ENCODE data around the gene LTF. TPM values are rescaled to one million over a fixed set of nuclear protein-coding genes. Genes with fewer than 3 reads are reported as not detected.
A peak's percentile ranks its signal among the peaks of the same experiment; 100 is the strongest.
"Not testable (repeated sequence)": the region's sequence is repeated elsewhere in the genome, so short reads cannot be mapped to it uniquely, and the experiment has no call there.

LTF gene
- total and polyA plus RNA-seq, 4 donors, result 0.36 to 14.7 (median 1.4) TPM

DNA sequence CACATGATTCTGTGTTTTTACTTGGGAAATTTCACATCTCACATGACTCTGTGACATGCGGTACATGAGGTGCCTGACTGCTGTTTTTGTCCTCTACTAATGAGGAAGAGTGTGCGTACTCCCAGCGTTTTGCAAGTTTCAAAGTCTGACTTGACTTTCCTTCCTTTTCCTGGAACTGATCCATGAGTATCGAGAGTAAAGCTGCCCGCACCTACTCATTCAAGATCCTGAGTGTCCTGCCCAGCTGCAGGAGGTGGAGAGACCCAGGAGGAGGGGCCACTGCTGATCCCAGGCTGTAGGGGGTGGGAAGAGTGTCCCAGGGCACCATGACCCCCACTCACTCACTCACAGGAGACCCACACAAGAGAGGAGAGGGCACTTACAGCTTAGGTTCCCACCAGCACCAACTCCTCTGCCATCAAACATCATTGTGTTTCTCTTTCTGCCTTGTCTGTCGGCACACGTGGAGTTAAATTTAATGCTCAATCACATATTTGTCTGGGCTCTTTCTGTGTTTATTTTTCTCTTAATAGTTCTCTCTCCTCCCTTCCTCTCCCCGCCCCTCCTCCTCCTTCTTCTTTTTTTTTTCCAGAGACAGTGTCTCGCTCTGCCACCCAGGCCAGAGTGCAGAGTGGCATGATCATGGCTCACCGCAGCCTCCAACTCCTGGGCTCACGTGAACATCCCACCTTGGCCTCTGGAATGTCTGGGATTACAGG lies 59.2 kb downstream of the LTF start:
- Histone ChIP-seq H3K4me3 (ENCODE audit: low read depth in 1 of 3, low read length in 3 of 3) (no peak overlapping the region), H3K4me1 (ENCODE audit: control insufficient read depth in 4 of 4, insufficient read depth in 4 of 4, low read length in 3 of 4) (peaks cover 0 to 9% (median 4%) of the 10 kb centered on the region in 4 donors), H3K9me3 (ENCODE audit: control insufficient read depth in 4 of 4, low read length in 3 of 4) (no peaks in the 10 kb centered on the region), H3K36me3 (ENCODE audit: control insufficient read depth in 4 of 4, insufficient read depth in 3 of 4, low read depth in 1 of 4, low read length in 3 of 4) (no peaks in the 10 kb centered on the region), H3K9ac (ENCODE audit: low read depth in 1 of 2, low read length in 2 of 2) (no peak overlapping the region), H3K27ac (ENCODE audit: low read depth in 1 of 2, low read length in 2 of 2) (peak overlapping the region; percentile 41 to 72), H3K27me3 (ENCODE audit: control insufficient read depth in 4 of 4, insufficient read depth in 4 of 4, low read length in 3 of 4) (no peaks in the 10 kb centered on the region)
- WGBS, result 21% methylated on average over 11 of the region's 11 CpGs
- TF ChIP-seq TAF1 (conservative IDR thresholded peaks at IDR 0.05), result no peak
- TF ChIP-seq, protein P1, sequence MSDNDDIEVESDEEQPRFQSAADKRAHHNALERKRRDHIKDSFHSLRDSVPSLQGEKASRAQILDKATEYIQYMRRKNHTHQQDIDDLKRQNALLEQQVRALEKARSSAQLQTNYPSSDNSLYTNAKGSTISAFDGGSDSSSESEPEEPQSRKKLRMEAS (IDR thresholded peaks at IDR 0.05), result peak; percentile 40
- TF ChIP-seq EGR1 (IDR thresholded peaks at IDR 0.05; ENCODE audit: low read depth in 2 of 2), result no peak
- no peak for TF ChIP-seq NR2F2 (IDR thresholded peaks at IDR 0.05)
- peak; percentile 40 to 53 for TF ChIP-seq HNF4A (conservative IDR thresholded peaks at IDR 0.05)
- TF ChIP-seq, protein P2, sequence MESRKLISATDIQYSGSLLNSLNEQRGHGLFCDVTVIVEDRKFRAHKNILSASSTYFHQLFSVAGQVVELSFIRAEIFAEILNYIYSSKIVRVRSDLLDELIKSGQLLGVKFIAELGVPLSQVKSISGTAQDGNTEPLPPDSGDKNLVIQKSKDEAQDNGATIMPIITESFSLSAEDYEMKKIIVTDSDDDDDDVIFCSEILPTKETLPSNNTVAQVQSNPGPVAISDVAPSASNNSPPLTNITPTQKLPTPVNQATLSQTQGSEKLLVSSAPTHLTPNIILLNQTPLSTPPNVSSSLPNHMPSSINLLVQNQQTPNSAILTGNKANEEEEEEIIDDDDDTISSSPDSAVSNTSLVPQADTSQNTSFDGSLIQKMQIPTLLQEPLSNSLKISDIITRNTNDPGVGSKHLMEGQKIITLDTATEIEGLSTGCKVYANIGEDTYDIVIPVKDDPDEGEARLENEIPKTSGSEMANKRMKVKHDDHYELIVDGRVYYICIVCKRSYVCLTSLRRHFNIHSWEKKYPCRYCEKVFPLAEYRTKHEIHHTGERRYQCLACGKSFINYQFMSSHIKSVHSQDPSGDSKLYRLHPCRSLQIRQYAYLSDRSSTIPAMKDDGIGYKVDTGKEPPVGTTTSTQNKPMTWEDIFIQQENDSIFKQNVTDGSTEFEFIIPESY (IDR thresholded peaks at IDR 0.05), result no peak
- TF ChIP-seq SP1 (IDR thresholded peaks at IDR 0.05), result peak; percentile 12
- TF ChIP-seq RXRA (IDR thresholded peaks at IDR 0.05), result no peak
- no peak for TF ChIP-seq FOXA1 (IDR thresholded peaks at IDR 0.05)
- no peak for TF ChIP-seq GABPA (IDR thresholded peaks at IDR 0.05 in 1 of 2, conservative IDR thresholded peaks at IDR 0.05 in 1 of 2)
- no peak for TF ChIP-seq REST (IDR thresholded peaks at IDR 0.05)
- TF ChIP-seq JUND (IDR thresholded peaks at IDR 0.05), result no peak
- no peak for TF ChIP-seq HNF4G (IDR thresholded peaks at IDR 0.05)
- TF ChIP-seq RAD21 (IDR thresholded peaks at IDR 0.05), result no peak
- no peak for TF ChIP-seq YY1 (IDR thresholded peaks at IDR 0.05)
- TF ChIP-seq FOXA2 (IDR thresholded peaks at IDR 0.05), result no peak
- TF ChIP-seq, protein P3, sequence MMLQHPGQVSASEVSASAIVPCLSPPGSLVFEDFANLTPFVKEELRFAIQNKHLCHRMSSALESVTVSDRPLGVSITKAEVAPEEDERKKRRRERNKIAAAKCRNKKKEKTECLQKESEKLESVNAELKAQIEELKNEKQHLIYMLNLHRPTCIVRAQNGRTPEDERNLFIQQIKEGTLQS (IDR thresholded peaks at IDR 0.05), result no peak
- TF ChIP-seq, protein P4, sequence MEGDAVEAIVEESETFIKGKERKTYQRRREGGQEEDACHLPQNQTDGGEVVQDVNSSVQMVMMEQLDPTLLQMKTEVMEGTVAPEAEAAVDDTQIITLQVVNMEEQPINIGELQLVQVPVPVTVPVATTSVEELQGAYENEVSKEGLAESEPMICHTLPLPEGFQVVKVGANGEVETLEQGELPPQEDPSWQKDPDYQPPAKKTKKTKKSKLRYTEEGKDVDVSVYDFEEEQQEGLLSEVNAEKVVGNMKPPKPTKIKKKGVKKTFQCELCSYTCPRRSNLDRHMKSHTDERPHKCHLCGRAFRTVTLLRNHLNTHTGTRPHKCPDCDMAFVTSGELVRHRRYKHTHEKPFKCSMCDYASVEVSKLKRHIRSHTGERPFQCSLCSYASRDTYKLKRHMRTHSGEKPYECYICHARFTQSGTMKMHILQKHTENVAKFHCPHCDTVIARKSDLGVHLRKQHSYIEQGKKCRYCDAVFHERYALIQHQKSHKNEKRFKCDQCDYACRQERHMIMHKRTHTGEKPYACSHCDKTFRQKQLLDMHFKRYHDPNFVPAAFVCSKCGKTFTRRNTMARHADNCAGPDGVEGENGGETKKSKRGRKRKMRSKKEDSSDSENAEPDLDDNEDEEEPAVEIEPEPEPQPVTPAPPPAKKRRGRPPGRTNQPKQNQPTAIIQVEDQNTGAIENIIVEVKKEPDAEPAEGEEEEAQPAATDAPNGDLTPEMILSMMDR (IDR thresholded peaks at IDR 0.05; ENCODE audit: low read depth, low read length, missing input control), result no peak
- DNase-seq (ENCODE audit: low spot score), result no peak

DNA sequence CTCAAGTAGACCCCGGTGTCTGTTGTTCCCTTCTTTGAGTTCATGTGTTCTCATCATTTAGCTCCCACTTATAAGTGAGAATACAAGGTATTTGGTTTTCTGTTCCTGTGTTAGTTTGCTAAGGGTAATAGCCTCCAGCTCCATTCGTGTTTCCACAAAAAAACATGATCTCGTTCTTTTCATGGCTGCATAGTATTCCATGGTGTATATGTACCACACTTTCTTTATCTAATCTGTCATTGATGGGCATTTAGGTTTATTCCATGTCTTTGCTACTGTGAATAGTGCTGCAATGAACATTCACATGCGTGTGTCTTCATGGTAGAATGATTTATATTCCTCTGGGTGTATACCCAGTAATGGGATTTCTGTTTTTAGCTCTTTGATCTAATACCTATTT lies 61.8 kb downstream of the LTF start:
- not testable (repeated sequence) for H3K4me3 ChIP-seq (ENCODE audit: low read depth in 1 of 3, low read length in 3 of 3); H3K9ac ChIP-seq (ENCODE audit: low read depth in 1 of 2, low read length in 2 of 2); H3K36me3 ChIP-seq (ENCODE audit: control insufficient read depth in 4 of 4, insufficient read depth in 3 of 4, low read depth in 1 of 4, low read length in 3 of 4); DNase-seq (ENCODE audit: low spot score); H3K4me1 ChIP-seq (ENCODE audit: control insufficient read depth in 4 of 4, insufficient read depth in 4 of 4, low read length in 3 of 4); H3K27me3 ChIP-seq (ENCODE audit: control insufficient read depth in 4 of 4, insufficient read depth in 4 of 4, low read length in 3 of 4); H3K27ac ChIP-seq (ENCODE audit: low read depth in 1 of 2, low read length in 2 of 2); H3K9me3 ChIP-seq (ENCODE audit: control insufficient read depth in 4 of 4, low read length in 3 of 4)
- 87% methylated on average over 4 of the region's 4 CpGs for WGBS
